Measurements from ENCODE around the gene ACAN.

DNA sequence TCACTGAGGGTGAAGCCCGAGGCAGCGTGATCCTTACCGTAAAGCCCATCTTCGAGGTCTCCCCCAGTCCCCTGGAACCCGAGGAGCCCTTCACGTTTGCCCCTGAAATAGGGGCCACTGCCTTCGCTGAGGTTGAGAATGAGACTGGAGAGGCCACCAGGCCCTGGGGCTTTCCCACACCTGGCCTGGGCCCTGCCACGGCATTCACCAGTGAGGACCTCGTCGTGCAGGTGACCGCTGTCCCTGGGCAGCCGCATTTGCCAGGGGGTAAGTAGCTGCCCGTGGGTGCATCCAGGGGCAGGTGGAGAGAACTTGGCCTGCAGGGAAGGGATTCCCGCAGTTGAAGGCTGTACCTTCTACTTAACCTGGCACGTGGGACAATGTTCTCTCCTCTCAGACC is 42.4 kb downstream of the ACAN start:
- TF ChIP-seq, protein P1, sequence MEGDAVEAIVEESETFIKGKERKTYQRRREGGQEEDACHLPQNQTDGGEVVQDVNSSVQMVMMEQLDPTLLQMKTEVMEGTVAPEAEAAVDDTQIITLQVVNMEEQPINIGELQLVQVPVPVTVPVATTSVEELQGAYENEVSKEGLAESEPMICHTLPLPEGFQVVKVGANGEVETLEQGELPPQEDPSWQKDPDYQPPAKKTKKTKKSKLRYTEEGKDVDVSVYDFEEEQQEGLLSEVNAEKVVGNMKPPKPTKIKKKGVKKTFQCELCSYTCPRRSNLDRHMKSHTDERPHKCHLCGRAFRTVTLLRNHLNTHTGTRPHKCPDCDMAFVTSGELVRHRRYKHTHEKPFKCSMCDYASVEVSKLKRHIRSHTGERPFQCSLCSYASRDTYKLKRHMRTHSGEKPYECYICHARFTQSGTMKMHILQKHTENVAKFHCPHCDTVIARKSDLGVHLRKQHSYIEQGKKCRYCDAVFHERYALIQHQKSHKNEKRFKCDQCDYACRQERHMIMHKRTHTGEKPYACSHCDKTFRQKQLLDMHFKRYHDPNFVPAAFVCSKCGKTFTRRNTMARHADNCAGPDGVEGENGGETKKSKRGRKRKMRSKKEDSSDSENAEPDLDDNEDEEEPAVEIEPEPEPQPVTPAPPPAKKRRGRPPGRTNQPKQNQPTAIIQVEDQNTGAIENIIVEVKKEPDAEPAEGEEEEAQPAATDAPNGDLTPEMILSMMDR (IDR thresholded peaks at IDR 0.05; ENCODE audit: insufficient read depth, low read length): no peak
- TF ChIP-seq, protein P2, sequence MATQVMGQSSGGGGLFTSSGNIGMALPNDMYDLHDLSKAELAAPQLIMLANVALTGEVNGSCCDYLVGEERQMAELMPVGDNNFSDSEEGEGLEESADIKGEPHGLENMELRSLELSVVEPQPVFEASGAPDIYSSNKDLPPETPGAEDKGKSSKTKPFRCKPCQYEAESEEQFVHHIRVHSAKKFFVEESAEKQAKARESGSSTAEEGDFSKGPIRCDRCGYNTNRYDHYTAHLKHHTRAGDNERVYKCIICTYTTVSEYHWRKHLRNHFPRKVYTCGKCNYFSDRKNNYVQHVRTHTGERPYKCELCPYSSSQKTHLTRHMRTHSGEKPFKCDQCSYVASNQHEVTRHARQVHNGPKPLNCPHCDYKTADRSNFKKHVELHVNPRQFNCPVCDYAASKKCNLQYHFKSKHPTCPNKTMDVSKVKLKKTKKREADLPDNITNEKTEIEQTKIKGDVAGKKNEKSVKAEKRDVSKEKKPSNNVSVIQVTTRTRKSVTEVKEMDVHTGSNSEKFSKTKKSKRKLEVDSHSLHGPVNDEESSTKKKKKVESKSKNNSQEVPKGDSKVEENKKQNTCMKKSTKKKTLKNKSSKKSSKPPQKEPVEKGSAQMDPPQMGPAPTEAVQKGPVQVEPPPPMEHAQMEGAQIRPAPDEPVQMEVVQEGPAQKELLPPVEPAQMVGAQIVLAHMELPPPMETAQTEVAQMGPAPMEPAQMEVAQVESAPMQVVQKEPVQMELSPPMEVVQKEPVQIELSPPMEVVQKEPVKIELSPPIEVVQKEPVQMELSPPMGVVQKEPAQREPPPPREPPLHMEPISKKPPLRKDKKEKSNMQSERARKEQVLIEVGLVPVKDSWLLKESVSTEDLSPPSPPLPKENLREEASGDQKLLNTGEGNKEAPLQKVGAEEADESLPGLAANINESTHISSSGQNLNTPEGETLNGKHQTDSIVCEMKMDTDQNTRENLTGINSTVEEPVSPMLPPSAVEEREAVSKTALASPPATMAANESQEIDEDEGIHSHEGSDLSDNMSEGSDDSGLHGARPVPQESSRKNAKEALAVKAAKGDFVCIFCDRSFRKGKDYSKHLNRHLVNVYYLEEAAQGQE (IDR thresholded peaks at IDR 0.05; ENCODE audit: insufficient replicate concordance, low read depth): no peak
- no peak for TF ChIP-seq POLR2AphosphoS5 (IDR thresholded peaks at IDR 0.05; ENCODE audit: low read depth)
